Caco-2 (cell line): Measurements from ENCODE around the gene PIM2. TPM values are rescaled to one million over a fixed set of nuclear protein-coding genes. Genes with fewer than 3 reads are reported as not detected.
A peak's percentile ranks its signal among the peaks of the same experiment; 100 is the strongest.

ENCODE experiments used
- BruUV-seq: library from RNA; stranded (reverse); fragments of 400-500 nt; replicated peaks from 2 replicates; lab custom pipeline; 2021; lab: Mats Ljungman, UMichigan
- CTCF ChIA-PET: fragments of 300-600 bp; sonication (Branson Sonifier 250); formaldehyde crosslinking; loops from one replicate; lab custom pipeline; 2022; ENCODE audit warnings: antibody characterized with exemption; lab: Charles Lee
- POLR2A ChIA-PET: fragments of 300-600 bp; sonication (Branson Sonifier 250); formaldehyde crosslinking; loops from one replicate; lab custom pipeline; 2022; ENCODE audit warnings: antibody characterized with exemption; lab: Charles Lee
- DNase-seq, 2 experiments: peaks; one replicate each; pipeline versions ENCODE4 v3.0.0 to v3.0.0-alpha.2; 2020 to 2022
- H3K27me3 ChIP-seq: replicated peaks from 2 replicates; pipeline ENCODE4 v1.6.0; 2011; ENCODE audit warnings: low read length; ENCODE audit not compliant: control insufficient read depth, insufficient read depth
- H3K36me3 ChIP-seq: 2 replicates; pipeline ENCODE4 v1.5.1; 2011; ENCODE audit warnings: low read length; ENCODE audit not compliant: control insufficient read depth, insufficient read depth
- H3K4me1 ChIP-seq: fragments of 250-450 bp; sonication (Bioruptor Pico); 2 replicates; pipeline ENCODE4 v1.5.1; 2020; ENCODE audit warnings: mild to moderate bottlenecking
- H3K4me3 ChIP-seq: 2 replicates; pipeline ENCODE4 v1.5.1; 2011; ENCODE audit warnings: low read depth, mild to moderate bottlenecking, control low read depth, low read length
- H3K9me3 ChIP-seq: fragments of 250-450 bp; sonication (Bioruptor Pico); 2 replicates; pipeline ENCODE4 v1.5.1; 2020; ENCODE audit warnings: mild to moderate bottlenecking, moderate library complexity
- H3K27ac Mint-ChIP-seq: one replicate; pipeline ENCODE4 v1.8.0; 2022; ENCODE audit warnings: mixed read lengths; ENCODE audit not compliant: unreplicated experiment
- H3K27me3 Mint-ChIP-seq: one replicate; pipeline ENCODE4 v1.8.0; 2022; ENCODE audit warnings: mixed read lengths; ENCODE audit not compliant: insufficient read depth, unreplicated experiment
- H3K36me3 Mint-ChIP-seq: one replicate; pipeline ENCODE4 v1.8.0; 2022; ENCODE audit warnings: mild to moderate bottlenecking, mixed read lengths; ENCODE audit not compliant: insufficient read depth, unreplicated experiment
- H3K4me1 Mint-ChIP-seq: one replicate; pipeline ENCODE4 v1.8.0; 2022; ENCODE audit warnings: low read depth, mixed read lengths; ENCODE audit not compliant: unreplicated experiment
- H3K4me3 Mint-ChIP-seq: one replicate; pipeline ENCODE4 v1.8.0; 2022; ENCODE audit warnings: mild to moderate bottlenecking, moderate library complexity, mixed read lengths; ENCODE audit not compliant: unreplicated experiment
- H3K9me3 Mint-ChIP-seq: one replicate; pipeline ENCODE4 v1.8.0; 2022; ENCODE audit warnings: mixed read lengths; ENCODE audit not compliant: unreplicated experiment
- CTCF ChIP-seq, 2 experiments: fragments of 200-600 bp in 1 of 2; IDR thresholded peaks; 1 replicate in 1 of 2; 2 replicates in 1 of 2; pipeline versions ENCODE4 v1.5.1 to v1.8.0; 2011 to 2022; ENCODE audit warnings: antibody characterized with exemption in 1 of 2, control low read depth in 1 of 2, inconsistent platforms in 1 of 2, low read depth in 1 of 2, low read length in 1 of 2, mild to moderate bottlenecking in 1 of 2, moderate library complexity in 1 of 2; ENCODE audit not compliant: insufficient read depth in 1 of 2, severe bottlenecking in 1 of 2, unreplicated experiment in 1 of 2
- intact Hi-C: fragments of 100-400 bp; cut with micrococcal nuclease; formaldehyde crosslinking; loops from one replicate; pipeline ENCODE4 v1.10.0; 2022; ENCODE audit not compliant: unreplicated experiment
- total RNA-seq: library from RNA; stranded (reverse); gene quantifications from 2 replicates; pipeline ENCODE4 v1.2.3, GENCODE V29; 2022

PIM2 gene
- total RNA-seq, 1 experiment from 2014 or later, result 12.0 TPM

- H3K36me3 Mint-ChIP-seq, result peaks cover 11% of the 10 kb centered on the region
- H3K27ac Mint-ChIP-seq, result peak overlapping the region; percentile 100
- TF ChIP-seq CTCF (IDR thresholded peaks at IDR 0.05; ENCODE audit: insufficient read depth in 1 of 2, low read depth in 1 of 2, low read length in 1 of 2, severe bottlenecking in 1 of 2, unreplicated experiment in 1 of 2), result no peak
- Histone ChIP-seq H3K4me1 (no peaks in the 10 kb centered on the region), H3K4me3 (peak overlapping the region; percentile 44), H3K9me3 (no peaks in the 10 kb centered on the region), H3K36me3 (no peaks in the 10 kb centered on the region; the same call in 1 of the 2 replicates), H3K27me3 (no peaks in the 10 kb centered on the region)
- ChIA-PET CTCF (interaction anchor here (0.6 to 1.1 kb wide), 7 partner anchors 11 to 950 kb away, joined by 3 to 5 read pairs (median 3); partner anchors contain the start of gene GRIPAP1), POLR2A (interaction anchor here (0.6 to 1.1 kb wide), 13 partner anchors 41 to 1077 kb away, joined by 3 to 22 read pairs (median 5); partner anchors contain the start of genes GRIPAP1, HDAC6, PLP2 and PQBP1)
- intact Hi-C loops, result loop anchor here (2.0 kb wide), 1 partner anchor 84 kb away; the partner anchor contains the start of gene TFE3
- H3K27me3 Mint-ChIP-seq, result no peaks in the 10 kb centered on the region
- peaks cover 15% of the 10 kb centered on the region for H3K4me1 Mint-ChIP-seq
- peak overlapping the region; percentile 98 for H3K4me3 Mint-ChIP-seq
- BruUV-seq, result TSS peak; percentile 67
- H3K9me3 Mint-ChIP-seq, result no peaks in the 10 kb centered on the region
- peak in 1 of 2 experiments; percentile 33 for DNase-seq
Observed at GRCh38 chrX:48958635-48959094, 39.8 kb upstream of the PIM2 start.

GRCh38 chrX:48957827-48958634, 39.2 kb upstream of the PIM2 start:
- peak; percentile 94 to 97 for DNase-seq
- peak overlapping the region; percentile 98 for H3K4me3 Mint-ChIP-seq
- no peaks in the 10 kb centered on the region for H3K27me3 Mint-ChIP-seq

More at GRCh38 chrX:48957827-48958634, 39.2 kb upstream of the PIM2 start:
- BruUV-seq, result TSS peak; percentile 12
- intact Hi-C loops, result loop anchor here (2.0 kb wide), 2 partner anchors 39 to 85 kb away; partner anchors contain the start of genes PIM2 and TFE3
- Histone ChIP-seq H3K4me3 (peak overlapping the region; percentile 73), H3K36me3 (no peaks in the 10 kb centered on the region; the same call in 1 of the 2 replicates), H3K4me1 (no peaks in the 10 kb centered on the region), H3K9me3 (no peaks in the 10 kb centered on the region), H3K27me3 (no peaks in the 10 kb centered on the region)
- ChIA-PET CTCF (interaction anchor here (0.6 to 1.1 kb wide), 6 partner anchors 11 to 922 kb away, joined by 3 to 4 read pairs (median 3); partner anchors contain the start of gene GRIPAP1), POLR2A (interaction anchor here (0.6 to 1.1 kb wide), 14 partner anchors 41 to 1078 kb away, joined by 3 to 22 read pairs (median 4); partner anchors contain the start of genes GRIPAP1, HDAC6, PLP2 and PQBP1)
- Mint-ChIP-seq H3K27ac (peak overlapping the region; percentile 100), H3K9me3 (no peaks in the 10 kb centered on the region), H3K36me3 (peaks cover 11% of the 10 kb centered on the region), H3K4me1 (peaks cover 15% of the 10 kb centered on the region)
- no peak for TF ChIP-seq CTCF (IDR thresholded peaks at IDR 0.05; ENCODE audit: insufficient read depth in 1 of 2, low read depth in 1 of 2, low read length in 1 of 2, severe bottlenecking in 1 of 2, unreplicated experiment in 1 of 2)
